ENCODE data around the gene ZNF726.

The ZNF726 gene

GRCh38 chr19:23913931-23914330 lies 755 bp upstream of the ZNF726 start:
- H3F3A ChIP-seq (ENCODE audit: control insufficient read depth, insufficient read depth), result no peaks in the 10 kb centered on the region
- H3K27ac ChIP-seq (ENCODE audit: low read depth, low read length), result no peak overlapping the region
- peak overlapping the region; percentile 81 for H3K4me3 ChIP-seq (ENCODE audit: low read length)
- peaks cover 39% of the 10 kb centered on the region for H3K79me2 ChIP-seq (ENCODE audit: control insufficient read depth, low read length)
- no peaks in the 10 kb centered on the region for H4K20me1 ChIP-seq (ENCODE audit: control insufficient read depth, insufficient read depth, low read depth, low read length)
- H3K9me2 ChIP-seq (replicated peaks; ENCODE audit: control insufficient read depth, low read length), result no peaks in the 10 kb centered on the region
- peaks cover 30% of the 10 kb centered on the region for H3K9me3 ChIP-seq (ENCODE audit: control insufficient read depth, insufficient read depth, low read length)
- peak overlapping the region; percentile 56 for H3K4me2 ChIP-seq (ENCODE audit: low read length)
- H3K36me3 ChIP-seq (ENCODE audit: control insufficient read depth, low read length), result peaks cover 38% of the 10 kb centered on the region
- H3K27me3 ChIP-seq (ENCODE audit: control insufficient read depth, low read length), result no peaks in the 10 kb centered on the region
- no peak for TF ChIP-seq CTCF (IDR thresholded peaks at IDR 0.05; ENCODE audit: low read depth, low read length, poor library complexity, severe bottlenecking)
- H3K4me1 ChIP-seq (ENCODE audit: control insufficient read depth, low read length), result peaks cover 20% of the 10 kb centered on the region

GRCh38 chr19:23916991-23917390 lies 2.3 kb downstream of the ZNF726 start:
- Histone ChIP-seq H3K36me3 (ENCODE audit: control insufficient read depth, low read length) (peaks cover 61% of the 10 kb centered on the region), H3K4me2 (ENCODE audit: low read length) (peak overlapping the region; percentile 20; the same call in 1 of the 2 replicates), H3K27me3 (ENCODE audit: control insufficient read depth, low read length) (no peaks in the 10 kb centered on the region), H3F3A (ENCODE audit: control insufficient read depth, insufficient read depth) (no peaks in the 10 kb centered on the region), H3K4me1 (ENCODE audit: control insufficient read depth, low read length) (peaks cover 20% of the 10 kb centered on the region), H3K27ac (ENCODE audit: low read depth, low read length) (no peak overlapping the region), H3K9me3 (ENCODE audit: control insufficient read depth, insufficient read depth, low read length) (peaks cover 28% of the 10 kb centered on the region), H4K20me1 (ENCODE audit: control insufficient read depth, insufficient read depth, low read depth, low read length) (no peaks in the 10 kb centered on the region), H3K4me3 (ENCODE audit: low read length) (peak overlapping the region; percentile 81), H3K9me2 (replicated peaks; ENCODE audit: control insufficient read depth, low read length) (no peaks in the 10 kb centered on the region), H3K79me2 (ENCODE audit: control insufficient read depth, low read length) (peaks cover 39% of the 10 kb centered on the region)
- no peak for TF ChIP-seq CTCF (IDR thresholded peaks at IDR 0.05; ENCODE audit: low read depth, low read length, poor library complexity, severe bottlenecking)
- TF ChIP-seq EZH2phosphoT487 (IDR thresholded peaks at IDR 0.05; ENCODE audit: borderline replicate concordance, low read length), result no peak

- TF ChIP-seq CTCF (IDR thresholded peaks at IDR 0.05; ENCODE audit: low read depth, low read length, poor library complexity, severe bottlenecking), result no peak
- TF ChIP-seq EZH2phosphoT487 (IDR thresholded peaks at IDR 0.05; ENCODE audit: borderline replicate concordance, low read length), result no peak
- H3K36me3 ChIP-seq (ENCODE audit: control insufficient read depth, low read length), result peaks cover 69% of the 10 kb centered on the region
- no peaks in the 10 kb centered on the region for H3K9me2 ChIP-seq (replicated peaks; ENCODE audit: control insufficient read depth, low read length)
- no peak overlapping the region for H3K4me3 ChIP-seq (ENCODE audit: low read length)
- peaks cover 20% of the 10 kb centered on the region for H3K4me1 ChIP-seq (ENCODE audit: control insufficient read depth, low read length)
- H3K79me2 ChIP-seq (ENCODE audit: control insufficient read depth, low read length), result peaks cover 39% of the 10 kb centered on the region
- H4K20me1 ChIP-seq (ENCODE audit: control insufficient read depth, insufficient read depth, low read depth, low read length), result no peaks in the 10 kb centered on the region
- no peaks in the 10 kb centered on the region for H3F3A ChIP-seq (ENCODE audit: control insufficient read depth, insufficient read depth)
- no peak overlapping the region for H3K27ac ChIP-seq (ENCODE audit: low read depth, low read length)
- H3K27me3 ChIP-seq (ENCODE audit: control insufficient read depth, low read length), result no peaks in the 10 kb centered on the region
- peaks cover 28% of the 10 kb centered on the region for H3K9me3 ChIP-seq (ENCODE audit: control insufficient read depth, insufficient read depth, low read length)
- no peak overlapping the region for H3K4me2 ChIP-seq (ENCODE audit: low read length)
Measured at GRCh38 chr19:23917856-23918255, 3.2 kb downstream of the ZNF726 start.

Measured in DOHH2 (cell line).